HG02885 (cell line): ENCODE data around the gene SLC39A8.
"Not testable (repeated sequence)": the region's sequence is repeated elsewhere in the genome, so short reads cannot be mapped to it uniquely, and the experiment has no call there.

Experiments used
- ATAC-seq: cut with Tn5 transposase; IDR thresholded peaks from one replicate; pipeline ENCODE4 v1.9.1; 2021; ENCODE audit warnings: mild to moderate bottlenecking; ENCODE audit not compliant: unreplicated experiment, poor library complexity

The SLC39A8 gene

DNA sequence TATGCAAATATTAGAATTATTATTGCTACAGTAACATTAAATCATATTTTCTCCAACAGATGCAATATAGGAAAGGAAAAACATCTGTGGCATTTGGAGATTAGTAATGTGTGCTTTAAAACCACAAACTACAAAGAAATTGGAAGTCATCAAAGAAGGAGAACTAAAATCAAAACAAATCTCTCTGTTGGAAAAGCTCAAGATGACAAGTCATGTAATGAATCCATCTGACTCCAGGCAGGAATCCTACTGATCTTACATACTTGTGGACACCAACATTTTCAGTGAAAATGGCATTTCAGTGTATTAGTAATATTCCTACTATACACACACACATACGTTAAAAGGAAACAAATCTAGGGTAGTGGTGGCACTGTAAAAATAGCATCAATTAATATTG, 98.2 kb downstream of the SLC39A8 start:
- no peak for ATAC-seq

DNA sequence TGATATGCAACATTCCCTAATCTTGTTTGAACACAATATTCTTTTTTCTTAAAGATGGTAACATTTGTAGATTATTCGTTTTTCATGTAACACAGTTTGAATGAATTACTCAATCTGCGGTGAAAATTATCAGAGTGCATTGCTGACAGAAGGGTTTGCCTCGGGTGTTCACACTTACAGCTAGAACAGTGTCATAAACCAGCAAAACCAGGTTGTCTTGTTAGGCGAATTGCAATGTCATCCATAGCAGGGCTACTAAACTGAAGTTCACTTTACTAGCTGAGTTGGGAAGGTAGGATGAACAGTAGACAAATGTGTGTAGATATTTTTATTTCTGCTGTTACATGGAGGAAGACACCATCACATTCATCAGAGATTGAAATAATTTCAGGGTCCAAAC, 98.9 kb downstream of the SLC39A8 start:
- no peak for ATAC-seq

DNA sequence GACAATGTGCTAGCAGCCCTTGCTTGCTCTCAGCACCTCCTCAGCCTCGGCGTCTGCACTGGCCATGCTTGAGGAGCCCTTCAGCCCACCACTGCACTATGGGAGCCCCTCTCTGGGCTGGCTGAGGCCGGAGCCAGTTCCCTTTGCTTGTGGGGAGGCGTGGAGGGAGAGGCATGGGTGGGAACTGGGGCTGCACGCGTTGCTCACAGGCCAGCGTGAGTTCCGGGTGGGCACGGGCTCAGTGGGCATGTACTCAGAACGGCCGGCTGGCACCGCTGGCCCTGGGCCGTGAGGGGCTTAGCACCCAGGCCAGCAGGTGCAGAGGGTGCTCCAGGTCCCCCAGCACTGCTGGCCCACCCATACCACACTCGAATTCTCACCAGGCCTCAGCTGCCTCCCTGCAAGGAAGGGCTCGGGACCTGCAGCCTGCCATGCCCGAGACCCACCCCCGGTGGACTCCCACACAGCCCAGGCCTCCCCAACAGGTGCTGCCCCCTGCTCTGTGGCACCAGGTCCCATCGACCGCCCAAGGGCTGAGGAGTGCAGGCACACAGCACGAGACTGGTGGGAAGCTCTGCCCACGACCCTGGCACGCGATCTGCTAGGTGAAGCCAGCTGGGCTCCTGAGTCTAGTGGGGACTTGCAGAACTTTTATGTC, 100.3 kb downstream of the SLC39A8 start:
- no peak for ATAC-seq

DNA sequence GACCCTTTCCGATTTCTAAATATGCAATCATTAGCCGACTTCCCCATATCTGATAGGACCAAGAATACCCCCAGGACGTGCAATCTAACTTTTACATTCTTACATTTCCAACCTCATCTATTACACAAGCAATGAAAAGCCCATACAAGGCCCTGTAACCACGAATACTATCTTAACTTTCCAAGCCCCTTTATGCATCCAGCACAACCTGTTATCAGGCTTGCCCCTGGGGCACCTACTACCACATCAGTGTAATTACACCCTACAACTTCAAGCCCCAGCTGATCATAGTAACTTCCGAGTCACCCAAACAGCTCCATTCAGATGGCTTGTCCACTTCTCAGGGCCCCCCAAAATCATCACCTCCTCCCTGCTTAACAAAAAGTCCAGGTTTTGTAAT, 102.0 kb downstream of the SLC39A8 start:
- ATAC-seq, result not testable (repeated sequence)

DNA sequence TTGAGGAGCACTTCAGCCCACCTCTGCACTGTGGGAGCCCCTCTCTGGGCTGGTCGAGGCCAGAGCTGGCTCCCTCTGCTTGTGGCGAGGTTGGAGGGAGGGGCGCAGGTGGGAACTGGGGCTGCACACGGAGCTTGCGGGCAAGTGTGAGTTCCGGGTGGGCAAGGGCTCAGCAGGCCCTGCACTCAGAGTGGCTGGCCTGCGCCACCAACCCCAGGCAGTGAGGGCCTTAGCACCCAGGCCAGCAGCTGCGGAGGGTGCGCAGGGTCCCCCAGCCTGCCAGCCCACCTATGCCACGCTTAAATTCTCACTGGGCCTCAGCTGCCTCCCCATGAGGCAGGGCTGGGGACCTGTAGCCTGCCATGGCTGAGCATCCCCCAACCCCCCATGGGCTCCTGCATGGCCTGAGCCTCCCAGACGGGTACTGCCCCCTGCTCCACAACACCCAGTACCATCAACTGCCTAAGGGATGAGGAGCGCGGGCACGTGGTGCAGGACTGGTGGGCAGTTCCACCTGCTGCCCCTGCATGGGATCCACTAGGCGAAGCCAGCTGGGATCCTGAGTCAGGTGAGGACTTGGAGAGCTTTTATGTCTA, 110.9 kb downstream of the SLC39A8 start:
- no peak for ATAC-seq

DNA sequence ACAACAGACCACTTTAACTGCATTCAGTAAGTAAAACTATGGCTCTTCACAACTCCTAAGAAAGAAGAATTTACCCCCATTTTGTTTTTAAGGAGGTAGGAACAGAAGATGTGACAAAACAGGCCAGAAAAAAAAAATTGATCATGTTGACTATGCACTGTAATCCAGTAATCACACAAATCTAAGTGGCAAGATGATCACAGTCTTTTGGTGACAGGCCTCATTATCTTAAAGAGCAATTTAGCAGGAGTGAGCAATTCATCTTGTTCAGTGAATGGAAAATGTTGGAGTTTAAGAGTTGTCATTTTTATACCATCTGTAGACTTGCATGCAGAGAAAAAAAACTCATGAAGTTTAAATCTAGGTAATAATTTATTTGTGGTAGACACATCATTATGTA, 115.1 kb downstream of the SLC39A8 start:
- no peak for ATAC-seq

DNA sequence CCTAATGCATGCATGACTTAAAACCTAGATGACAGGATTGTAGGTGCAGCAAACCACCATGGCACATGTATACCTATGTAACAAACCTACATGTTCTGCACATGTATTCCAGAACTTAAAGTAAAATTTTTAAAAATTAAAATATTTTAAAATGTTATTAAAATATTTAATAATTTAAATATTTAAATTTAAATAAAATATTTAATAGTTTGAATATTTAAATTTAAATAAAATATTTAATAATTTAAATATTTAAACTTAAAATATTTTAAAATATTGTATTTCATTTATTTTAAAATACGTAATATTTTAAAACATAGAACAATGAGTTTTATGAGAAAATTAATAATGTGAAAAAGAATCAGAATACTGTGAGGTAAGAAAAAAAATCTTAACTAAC, 117.9 kb downstream of the SLC39A8 start:
- ATAC-seq, result no peak

DNA sequence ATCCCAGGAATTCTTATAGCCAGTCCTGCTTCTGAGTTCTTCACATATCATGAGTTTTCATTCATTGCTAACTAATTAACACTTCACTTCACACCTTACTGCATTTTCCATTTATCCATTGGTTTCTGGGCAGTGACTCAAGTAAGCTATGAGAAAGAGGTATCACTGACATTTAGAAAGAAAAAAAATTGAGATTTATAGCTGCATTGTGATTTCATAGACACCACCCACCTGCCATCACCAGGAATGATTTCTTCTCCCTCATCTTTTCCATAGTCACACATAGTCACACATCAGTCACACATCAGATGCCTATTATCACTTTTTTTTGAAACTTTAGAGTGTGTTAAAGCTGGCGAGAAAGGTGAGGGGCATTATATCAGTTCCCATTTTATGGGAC, 121.8 kb downstream of the SLC39A8 start:
- ATAC-seq, result no peak

DNA sequence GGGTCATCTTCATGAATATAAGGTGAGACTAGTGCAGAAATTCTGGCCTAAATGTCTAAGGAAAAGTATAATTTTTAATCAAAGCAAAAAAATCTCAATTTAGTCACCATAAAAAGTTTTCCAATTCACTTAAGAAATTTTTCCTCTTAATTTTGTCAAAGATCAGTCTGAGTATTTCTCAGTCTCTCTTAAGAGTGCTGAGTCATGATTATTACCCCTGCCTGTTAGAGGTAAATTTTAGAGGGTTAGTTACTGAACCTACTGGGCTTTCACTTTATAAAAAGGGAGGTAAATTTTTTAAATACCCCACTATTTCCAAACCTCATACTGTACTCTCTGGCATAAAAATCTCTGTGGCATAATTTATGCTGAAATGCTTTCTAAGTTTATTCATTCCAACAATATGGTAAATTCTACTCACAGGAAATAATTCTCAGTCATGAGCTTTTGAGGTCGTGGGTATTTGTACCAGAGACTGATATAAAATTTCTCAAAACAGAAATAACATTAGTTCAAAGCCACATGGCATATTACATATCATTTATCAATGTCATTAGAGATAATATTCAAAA, 122.4 kb downstream of the SLC39A8 start:
- no peak for ATAC-seq

DNA sequence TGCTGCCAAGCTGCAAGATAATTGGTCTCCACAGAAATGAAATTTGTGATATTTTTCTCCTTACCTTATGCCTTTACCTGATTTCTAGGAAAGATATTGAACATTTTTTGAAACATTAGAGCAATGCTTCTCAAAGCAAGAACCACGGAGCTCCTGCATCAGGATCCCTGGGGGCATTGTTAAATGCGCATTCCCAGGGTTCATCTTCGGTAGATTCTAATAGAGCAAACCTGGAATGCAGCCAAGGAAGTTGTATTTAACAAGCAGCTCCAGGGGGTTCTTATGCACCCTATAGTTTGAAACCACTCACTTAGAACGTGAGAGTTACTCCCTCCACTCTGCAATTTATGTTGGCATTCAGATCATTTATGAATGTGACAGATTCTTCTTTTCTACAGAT, 126.2 kb downstream of the SLC39A8 start:
- ATAC-seq, result no peak

DNA sequence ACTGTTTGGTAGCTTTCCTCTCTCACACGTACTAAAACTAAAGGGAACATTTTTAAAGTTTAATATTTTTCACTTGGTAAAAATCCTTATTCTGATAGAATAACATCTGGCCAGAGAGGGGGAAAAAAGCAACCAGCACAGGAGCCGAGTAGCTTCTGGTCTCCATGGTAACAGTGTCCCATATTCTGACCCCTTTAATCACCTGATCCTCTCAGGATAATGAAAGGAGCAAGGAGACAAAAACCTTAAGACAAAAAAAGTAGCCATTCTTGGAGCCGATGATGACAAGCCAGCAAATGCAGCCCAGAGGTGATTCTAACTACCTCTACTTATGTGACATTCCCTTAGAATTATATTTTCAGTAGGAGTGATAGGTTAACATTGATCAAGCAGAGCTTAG, 126.6 kb downstream of the SLC39A8 start:
- ATAC-seq, result no peak

DNA sequence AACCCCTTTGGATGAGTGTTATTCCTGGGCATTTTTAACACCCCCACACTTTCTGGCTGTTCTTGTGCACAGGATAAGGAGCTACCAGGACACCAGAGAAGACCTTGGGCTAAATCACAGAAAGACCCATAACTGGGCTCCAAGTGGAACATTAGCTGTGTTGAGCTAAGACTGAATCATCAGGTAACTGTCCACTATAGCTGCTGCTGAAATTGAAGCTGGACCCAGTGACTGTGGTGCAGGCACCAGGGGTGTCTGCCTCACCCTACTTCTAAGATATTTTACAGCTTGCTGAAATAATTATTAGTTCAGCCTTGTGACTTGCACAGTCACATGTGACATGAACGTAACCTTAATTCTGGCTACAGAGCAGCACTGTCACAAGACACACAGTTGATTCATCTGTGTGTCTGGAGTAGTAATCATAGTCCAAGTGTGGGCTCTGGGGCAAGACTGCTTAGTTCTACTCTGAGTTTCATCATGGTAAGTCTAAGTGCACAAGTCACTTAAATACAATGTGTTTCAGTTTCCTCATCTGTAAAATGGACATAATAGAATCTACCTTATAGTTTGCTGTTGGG, 127.4 kb downstream of the SLC39A8 start:
- no peak for ATAC-seq

DNA sequence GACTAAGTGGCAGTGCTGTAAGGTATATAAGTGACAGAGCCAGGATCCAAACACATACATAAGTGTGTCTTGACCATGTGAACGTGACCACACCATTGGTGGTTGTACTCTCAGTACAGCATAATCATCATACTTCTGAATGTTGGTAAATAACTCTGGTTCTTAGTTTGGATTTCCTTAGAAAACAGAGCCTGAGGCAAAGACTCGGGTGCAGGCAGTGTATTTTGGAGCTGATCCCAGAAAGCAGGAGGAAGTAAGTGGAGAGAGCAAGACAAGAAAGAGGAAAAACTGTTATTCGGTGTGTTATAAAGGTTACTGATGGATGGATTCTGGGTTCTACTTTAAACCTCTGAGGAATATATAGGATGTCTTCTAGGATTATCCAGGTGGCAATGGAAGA, 127.9 kb downstream of the SLC39A8 start:
- no peak for ATAC-seq

DNA sequence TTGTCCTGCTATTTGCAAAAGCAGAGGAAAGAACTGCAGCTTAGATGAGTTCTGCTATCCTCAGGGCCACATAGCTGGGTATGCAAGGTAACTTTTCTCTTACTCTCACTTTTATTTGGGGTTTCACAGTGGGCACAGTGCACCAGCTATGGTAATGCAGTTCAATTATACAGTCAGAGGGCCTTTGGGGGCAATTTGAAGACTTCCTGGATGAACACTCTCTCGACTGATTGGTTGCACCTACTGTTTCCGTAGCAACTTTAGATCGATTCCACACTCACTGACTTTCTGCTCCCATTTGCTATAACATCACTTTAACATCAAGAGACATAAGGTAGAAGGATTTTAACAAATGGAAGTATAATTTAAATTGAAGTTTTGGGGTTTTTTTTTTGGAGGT, 128.6 kb downstream of the SLC39A8 start:
- no peak for ATAC-seq

DNA sequence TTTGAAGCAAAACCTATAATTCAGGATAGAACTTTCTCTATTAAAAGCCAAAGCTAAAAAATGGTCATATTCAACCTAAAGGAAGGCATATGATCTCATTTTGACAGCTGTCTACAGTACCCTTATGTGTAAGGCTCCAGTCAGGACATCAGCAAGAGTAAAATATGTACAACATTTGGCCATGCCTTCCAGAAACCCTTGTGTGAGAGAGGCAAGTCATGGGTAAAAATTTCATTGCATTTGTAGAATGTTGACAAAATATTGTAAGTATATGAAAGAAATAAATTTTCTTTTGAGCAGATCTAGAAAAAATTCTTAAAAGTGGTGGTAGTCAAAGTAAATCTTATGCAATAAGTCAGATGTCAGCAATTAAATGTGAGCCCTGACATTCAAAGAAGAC, 132.3 kb downstream of the SLC39A8 start:
- no peak for ATAC-seq
